GM23338 (cell line): ENCODE data around the gene SKP2. TPM values are rescaled to one million over a fixed set of nuclear protein-coding genes. Genes with fewer than 3 reads are reported as not detected.

Source experiments
- ATAC-seq: fragments of 200-7000 bp; cut with Tn5 transposase; 3 replicates; pipeline ENCODE4 v1.9.1; 2020
- DNase-seq: peaks from one replicate; pipeline ENCODE4 v3.0.0-alpha.2; 2015; ENCODE audit warnings: low spot score
- H2AFZ ChIP-seq: fragments of 200-600 bp; sonication (generic); 2 replicates; pipeline ENCODE4 v1.8.0; 2016; ENCODE audit warnings: antibody characterized with exemption, mild to moderate bottlenecking, moderate library complexity
- H3F3A ChIP-seq: fragments of 200-600 bp; sonication (generic); replicated peaks from 2 replicates; pipeline ENCODE4 v1.8.0; 2017; ENCODE audit warnings: antibody characterized with exemption, mixed run types, low read depth
- H3K27ac ChIP-seq: fragments of 200-600 bp; sonication (generic); 2 replicates; pipeline ENCODE4 v1.6.1; 2016; ENCODE audit warnings: low read depth
- H3K27me3 ChIP-seq: fragments of 200-600 bp; sonication (generic); 2 replicates; pipeline ENCODE4 v1.8.0; 2016; ENCODE audit warnings: mild to moderate bottlenecking, mixed run types, moderate library complexity; ENCODE audit not compliant: insufficient read depth
- H3K36me3 ChIP-seq: fragments of 200-600 bp; sonication (generic); 2 replicates; pipeline ENCODE4 v1.8.0; 2016; ENCODE audit warnings: mild to moderate bottlenecking; ENCODE audit not compliant: insufficient read depth
- H3K4me1 ChIP-seq: fragments of 200-600 bp; sonication (generic); 2 replicates; pipeline ENCODE4 v1.8.0; 2016; ENCODE audit warnings: mild to moderate bottlenecking, moderate library complexity; ENCODE audit not compliant: insufficient read depth
- H3K4me2 ChIP-seq: fragments of 200-600 bp; sonication (generic); 2 replicates; pipeline ENCODE4 v1.7.1; 2017; ENCODE audit warnings: mixed run types
- H3K4me3 ChIP-seq: fragments of 200-600 bp; sonication (generic); 2 replicates; pipeline ENCODE4 v1.6.1; 2016; ENCODE audit warnings: mixed run types
- H3K79me2 ChIP-seq: fragments of 200-600 bp; sonication (generic); replicated peaks from 2 replicates; pipeline ENCODE4 v1.8.0; 2017; ENCODE audit warnings: mild to moderate bottlenecking; ENCODE audit not compliant: insufficient read depth
- H3K9me2 ChIP-seq: fragments of 200-600 bp; sonication (generic); 2 replicates; pipeline ENCODE4 v1.8.0; 2017; ENCODE audit not compliant: insufficient read depth
- H4K20me1 ChIP-seq: fragments of 200-600 bp; sonication (generic); replicated peaks from 2 replicates; pipeline ENCODE4 v1.8.0; 2017; ENCODE audit warnings: mild to moderate bottlenecking; ENCODE audit not compliant: insufficient read depth
- H3K27ac Mint-ChIP-seq: 2 replicates; pipeline ENCODE4 v1.8.0; 2020; ENCODE audit warnings: inconsistent platforms, mild to moderate bottlenecking, moderate library complexity, mixed read lengths
- H3K27me3 Mint-ChIP-seq: 3 replicates; pipeline ENCODE4 v1.8.0; 2022; ENCODE audit warnings: low read depth, mild to moderate bottlenecking, moderate library complexity, mixed read lengths, inconsistent platforms; ENCODE audit not compliant: insufficient read depth, poor library complexity
- H3K36me3 Mint-ChIP-seq: 3 replicates; pipeline ENCODE4 v1.8.0; 2021; ENCODE audit warnings: low read depth, mild to moderate bottlenecking, inconsistent platforms, moderate library complexity, mixed read lengths
- H3K4me1 Mint-ChIP-seq: 3 replicates; pipeline ENCODE4 v1.8.0; 2020; ENCODE audit warnings: mild to moderate bottlenecking, inconsistent platforms, mixed read lengths
- H3K4me3 Mint-ChIP-seq: 3 replicates; pipeline ENCODE4 v1.8.0; 2021; ENCODE audit warnings: moderate library complexity, mild to moderate bottlenecking, inconsistent platforms, mixed read lengths
- H3K9me3 Mint-ChIP-seq: 3 replicates; pipeline ENCODE4 v1.8.0; 2020; ENCODE audit warnings: moderate library complexity, mild to moderate bottlenecking, inconsistent platforms, mixed read lengths
- CREB1 ChIP-seq: fragments of 250-450 bp; sonication (Bioruptor Pico); IDR thresholded peaks from 2 replicates; pipeline ENCODE4 v1.5.0; 2020; ENCODE audit warnings: low read depth, mild to moderate bottlenecking, moderate library complexity
- CTCF ChIP-seq, 2 experiments: fragments of 200-600 bp in 1 of 2; sonication (generic) in 1 of 2; conservative IDR thresholded peaks; 2 replicates each; pipeline versions ENCODE4 v1.5.1 to v1.6.1; 2016 to 2017; ENCODE audit warnings: antibody characterized with exemption in 2 of 2, low read depth in 2 of 2, mild to moderate bottlenecking in 2 of 2, moderate library complexity in 1 of 2
- EZH2 ChIP-seq: fragments of 200-600 bp; sonication (generic); IDR thresholded peaks from one replicate; pipeline ENCODE4 v1.8.0; 2017; ENCODE audit warnings: antibody characterized with exemption, mild to moderate bottlenecking, low read depth; ENCODE audit not compliant: unreplicated experiment
- EZH2phosphoT487 ChIP-seq: fragments of 200-600 bp; sonication (generic); IDR thresholded peaks from one replicate; pipeline ENCODE4 v1.8.1; 2018; ENCODE audit warnings: antibody characterized with exemption; ENCODE audit not compliant: unreplicated experiment
- JUNB ChIP-seq: IDR thresholded peaks from one replicate; pipeline ENCODE4 v1.6.1; 2016; ENCODE audit warnings: antibody characterized with exemption; ENCODE audit not compliant: unreplicated experiment
- NANOG ChIP-seq: IDR thresholded peaks from 2 replicates; pipeline ENCODE4 v1.6.1; 2016; ENCODE audit warnings: antibody characterized with exemption, borderline replicate concordance
- POLR2AphosphoS5 ChIP-seq: IDR thresholded peaks from 2 replicates; pipeline ENCODE4 v1.6.1; 2016; ENCODE audit warnings: antibody characterized with exemption, low read depth
- STAT1 ChIP-seq: IDR thresholded peaks from one replicate; pipeline ENCODE4 v1.6.1; 2016; ENCODE audit warnings: antibody characterized with exemption; ENCODE audit not compliant: unreplicated experiment
- ZNF331 ChIP-seq: fragments of 250-450 bp; sonication (Bioruptor Pico); IDR thresholded peaks from 2 replicates; pipeline ENCODE4 v1.5.0; 2020; ENCODE audit warnings: low read depth, mild to moderate bottlenecking, moderate library complexity
- polyA plus RNA-seq: library from polyadenylated mRNA; unstranded; fragments of >200 nt; fragmentation: Nextera tagmentation; extraction: Ambion mirVana; gene quantifications from 2 replicates; pipeline ENCODE4 v1.2.1, GENCODE V29; 2016
- total RNA-seq: library from RNA; depleted of rRNA; stranded (reverse); fragments of >200 nt; shearing (Covaris generic); gene quantifications from 2 replicates; pipeline ENCODE4 v1.2.3, GENCODE V29; 2014
- TF ChIP-seq, protein P1 (sequence below): IDR thresholded peaks from one replicate; pipeline ENCODE4 v1.6.1; 2018; ENCODE audit warnings: antibody characterized with exemption; ENCODE audit not compliant: unreplicated experiment
- TF ChIP-seq, protein P2 (sequence below): IDR thresholded peaks from 2 replicates; pipeline ENCODE4 v1.6.1; 2016; ENCODE audit warnings: antibody characterized with exemption

Gene SKP2
- total and polyA plus RNA-seq, 2 experiments from 2014 or later, result 66.6 to 75.6 TPM

DNA sequence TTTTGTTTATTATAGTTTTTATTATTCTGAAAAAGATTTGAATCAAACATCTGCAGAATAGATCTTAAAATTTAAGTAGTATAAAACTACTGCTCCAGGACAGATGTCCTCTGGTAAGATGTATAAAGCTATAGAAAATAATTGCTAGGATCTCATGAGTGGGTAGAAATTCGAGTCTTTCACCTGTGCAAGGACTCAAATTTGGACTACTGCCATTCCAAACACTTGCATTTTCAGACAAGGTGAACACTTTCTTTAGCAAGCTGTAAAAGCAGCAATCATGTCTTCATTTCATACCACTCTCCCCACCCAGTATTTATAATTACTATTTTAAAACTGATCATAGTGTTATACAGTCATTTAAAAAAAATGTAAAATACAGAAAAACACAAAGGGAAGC lies 20.7 kb downstream of the SKP2 start:
- no peaks in the 10 kb centered on the region for H3F3A ChIP-seq
- H3K27ac ChIP-seq, result no peak overlapping the region
- DNase-seq (no peak), ATAC-seq (no peak)
- no peaks in the 10 kb centered on the region for H3K9me2 ChIP-seq
- no peak overlapping the region for H3K4me3 ChIP-seq
- H3K27me3 ChIP-seq, result no peaks in the 10 kb centered on the region
- H3K4me1 ChIP-seq, result no peaks in the 10 kb centered on the region
- Mint-ChIP-seq H3K9me3 (no peaks in the 10 kb centered on the region), H3K36me3 (peaks cover 71% of the 10 kb centered on the region), H3K4me3 (no peak overlapping the region), H3K27ac (no peak overlapping the region), H3K4me1 (no peaks in the 10 kb centered on the region), H3K27me3 (no peaks in the 10 kb centered on the region)
- no peaks in the 10 kb centered on the region for H3K79me2 ChIP-seq
- H2AFZ ChIP-seq, result no peak overlapping the region
- peaks cover 9% of the 10 kb centered on the region for H4K20me1 ChIP-seq
- TF ChIP-seq EZH2 (no peak), NANOG (no peak), CTCF (conservative IDR thresholded peaks at IDR 0.05; ENCODE audit: low read depth in 2 of 2) (no peak), EZH2phosphoT487 (no peak), JUNB (no peak), POLR2AphosphoS5 (no peak), ZNF331 (no peak), STAT1 (no peak)
- TF ChIP-seq, protein P1, sequence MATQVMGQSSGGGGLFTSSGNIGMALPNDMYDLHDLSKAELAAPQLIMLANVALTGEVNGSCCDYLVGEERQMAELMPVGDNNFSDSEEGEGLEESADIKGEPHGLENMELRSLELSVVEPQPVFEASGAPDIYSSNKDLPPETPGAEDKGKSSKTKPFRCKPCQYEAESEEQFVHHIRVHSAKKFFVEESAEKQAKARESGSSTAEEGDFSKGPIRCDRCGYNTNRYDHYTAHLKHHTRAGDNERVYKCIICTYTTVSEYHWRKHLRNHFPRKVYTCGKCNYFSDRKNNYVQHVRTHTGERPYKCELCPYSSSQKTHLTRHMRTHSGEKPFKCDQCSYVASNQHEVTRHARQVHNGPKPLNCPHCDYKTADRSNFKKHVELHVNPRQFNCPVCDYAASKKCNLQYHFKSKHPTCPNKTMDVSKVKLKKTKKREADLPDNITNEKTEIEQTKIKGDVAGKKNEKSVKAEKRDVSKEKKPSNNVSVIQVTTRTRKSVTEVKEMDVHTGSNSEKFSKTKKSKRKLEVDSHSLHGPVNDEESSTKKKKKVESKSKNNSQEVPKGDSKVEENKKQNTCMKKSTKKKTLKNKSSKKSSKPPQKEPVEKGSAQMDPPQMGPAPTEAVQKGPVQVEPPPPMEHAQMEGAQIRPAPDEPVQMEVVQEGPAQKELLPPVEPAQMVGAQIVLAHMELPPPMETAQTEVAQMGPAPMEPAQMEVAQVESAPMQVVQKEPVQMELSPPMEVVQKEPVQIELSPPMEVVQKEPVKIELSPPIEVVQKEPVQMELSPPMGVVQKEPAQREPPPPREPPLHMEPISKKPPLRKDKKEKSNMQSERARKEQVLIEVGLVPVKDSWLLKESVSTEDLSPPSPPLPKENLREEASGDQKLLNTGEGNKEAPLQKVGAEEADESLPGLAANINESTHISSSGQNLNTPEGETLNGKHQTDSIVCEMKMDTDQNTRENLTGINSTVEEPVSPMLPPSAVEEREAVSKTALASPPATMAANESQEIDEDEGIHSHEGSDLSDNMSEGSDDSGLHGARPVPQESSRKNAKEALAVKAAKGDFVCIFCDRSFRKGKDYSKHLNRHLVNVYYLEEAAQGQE, result no peak
- peaks cover 67% of the 10 kb centered on the region for H3K36me3 ChIP-seq
- no peak overlapping the region for H3K4me2 ChIP-seq

DNA sequence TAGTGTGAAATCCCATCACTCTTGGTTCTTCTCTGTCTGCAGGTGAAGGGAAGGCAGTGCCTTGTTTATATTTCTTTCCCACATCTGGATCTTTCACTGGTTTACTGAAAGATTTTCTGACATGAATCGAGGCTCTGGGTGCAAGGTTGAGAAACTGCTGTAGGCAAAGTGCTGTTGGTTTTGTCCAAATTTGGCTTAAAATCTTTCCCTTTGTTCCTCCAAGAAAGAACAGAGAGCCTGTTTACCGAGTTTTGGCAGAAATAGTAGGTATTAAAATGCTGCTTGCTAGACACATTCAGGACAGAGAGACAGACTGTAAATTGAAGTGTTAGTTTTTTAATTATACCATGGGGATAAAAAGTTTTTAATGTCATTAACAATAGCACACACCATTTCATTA lies 21.5 kb downstream of the SKP2 start:
- Histone ChIP-seq H3K4me2 (no peak overlapping the region), H3K9me2 (no peaks in the 10 kb centered on the region), H3K79me2 (no peaks in the 10 kb centered on the region), H2AFZ (no peak overlapping the region), H3K4me1 (no peaks in the 10 kb centered on the region), H3K36me3 (peaks cover 59% of the 10 kb centered on the region), H3K27me3 (no peaks in the 10 kb centered on the region), H3K27ac (no peak overlapping the region), H4K20me1 (peaks cover 9% of the 10 kb centered on the region), H3K4me3 (no peak overlapping the region), H3F3A (no peaks in the 10 kb centered on the region)
- Mint-ChIP-seq H3K4me1 (no peaks in the 10 kb centered on the region), H3K27me3 (no peaks in the 10 kb centered on the region), H3K9me3 (no peaks in the 10 kb centered on the region), H3K36me3 (peaks cover 69% of the 10 kb centered on the region), H3K27ac (no peak overlapping the region), H3K4me3 (no peak overlapping the region)
- no peak for ATAC-seq
- DNase-seq, result no peak
- TF ChIP-seq NANOG (no peak), CREB1 (CRISPR knock-in tag) (no peak), CTCF (conservative IDR thresholded peaks at IDR 0.05; ENCODE audit: low read depth in 2 of 2) (no peak), EZH2phosphoT487 (no peak), ZNF331 (no peak), JUNB (no peak)
- TF ChIP-seq, protein P2, sequence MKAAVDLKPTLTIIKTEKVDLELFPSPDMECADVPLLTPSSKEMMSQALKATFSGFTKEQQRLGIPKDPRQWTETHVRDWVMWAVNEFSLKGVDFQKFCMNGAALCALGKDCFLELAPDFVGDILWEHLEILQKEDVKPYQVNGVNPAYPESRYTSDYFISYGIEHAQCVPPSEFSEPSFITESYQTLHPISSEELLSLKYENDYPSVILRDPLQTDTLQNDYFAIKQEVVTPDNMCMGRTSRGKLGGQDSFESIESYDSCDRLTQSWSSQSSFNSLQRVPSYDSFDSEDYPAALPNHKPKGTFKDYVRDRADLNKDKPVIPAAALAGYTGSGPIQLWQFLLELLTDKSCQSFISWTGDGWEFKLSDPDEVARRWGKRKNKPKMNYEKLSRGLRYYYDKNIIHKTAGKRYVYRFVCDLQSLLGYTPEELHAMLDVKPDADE, result no peak
